ENCODE data around the gene CLSTN2.

The CLSTN2 gene

GRCh38 chr3:140088058-140088457, 153.1 kb downstream of the CLSTN2 start:
- no peaks in the 10 kb centered on the region for H3K36me3 ChIP-seq (replicated peaks in 1 of 2; ENCODE audit: control insufficient read depth in 2 of 2, insufficient read depth in 2 of 2, low read length in 2 of 2)
- no peak overlapping the region for H3K14ac ChIP-seq (ENCODE audit: low read length)
- WGBS, 2 donors (ENCODE audit: extremely low coverage in 2 of 2, insufficient read length in 2 of 2, insufficient replicate concordance in 1 of 2) = no CpG with 5 or more reads among the region's 3 CpGs
- H3K9ac ChIP-seq (ENCODE audit: low read depth, low read length, poor library complexity) = no peak overlapping the region
- no peak overlapping the region for H2AFZ ChIP-seq (ENCODE audit: low read length)
- DNase-seq (ENCODE audit: low spot score) = no peak
- no peaks in the 10 kb centered on the region for H3K79me1 ChIP-seq (ENCODE audit: low read depth, low read length)
- no peak overlapping the region for H2BK5ac ChIP-seq (ENCODE audit: low read length)
- no peak overlapping the region for H3K4me3 ChIP-seq (ENCODE audit: low read length in 2 of 2)
- no peak overlapping the region for H2BK12ac ChIP-seq (ENCODE audit: low read length)
- peaks cover 7 to 9% of the 10 kb centered on the region in 2 donors for H3K9me3 ChIP-seq (replicated peaks in 1 of 2; ENCODE audit: control insufficient read depth in 2 of 2, insufficient read depth in 1 of 2, low read depth in 1 of 2, low read length in 2 of 2)
- no peak overlapping the region for H4K91ac ChIP-seq (ENCODE audit: low read depth, low read length, poor library complexity)
- no peak overlapping the region for H2BK120ac ChIP-seq (ENCODE audit: low read depth, low read length)
- no peak overlapping the region for H2BK15ac ChIP-seq (ENCODE audit: low read length)
- no peak overlapping the region for H3K18ac ChIP-seq (ENCODE audit: low read length)
- no peak overlapping the region for H4K8ac ChIP-seq (ENCODE audit: low read depth, low read length)
- H3K4me2 ChIP-seq (ENCODE audit: insufficient read depth, low read length, poor library complexity, severe bottlenecking) = no peak overlapping the region
- H3K23ac ChIP-seq (ENCODE audit: low read depth, low read length, poor library complexity) = no peak overlapping the region
- H3K4me1 ChIP-seq (ENCODE audit: control insufficient read depth in 2 of 2, insufficient read depth in 1 of 2, low read depth in 1 of 2, low read length in 2 of 2) = no peaks in the 10 kb centered on the region
- H3K27me3 ChIP-seq (ENCODE audit: control insufficient read depth in 3 of 3, insufficient read depth in 3 of 3, low read depth in 1 of 3, low read length in 3 of 3) = no peaks in the 10 kb centered on the region
- no peak overlapping the region for H3K4ac ChIP-seq (ENCODE audit: low read length)
- H3K27ac ChIP-seq (replicated peaks; ENCODE audit: low read length) = no peak overlapping the region
- H2AK5ac ChIP-seq (ENCODE audit: low read depth, low read length) = no peak overlapping the region

GRCh38 chr3:140088513-140088912, 153.5 kb downstream of the CLSTN2 start:
- Histone ChIP-seq H3K23ac (ENCODE audit: low read depth, low read length, poor library complexity) (no peak overlapping the region), H3K18ac (ENCODE audit: low read length) (no peak overlapping the region), H3K4me1 (ENCODE audit: control insufficient read depth in 2 of 2, insufficient read depth in 1 of 2, low read depth in 1 of 2, low read length in 2 of 2) (no peaks in the 10 kb centered on the region), H2BK5ac (ENCODE audit: low read length) (no peak overlapping the region), H2BK12ac (ENCODE audit: low read length) (no peak overlapping the region), H4K91ac (ENCODE audit: low read depth, low read length, poor library complexity) (no peak overlapping the region), H2BK15ac (ENCODE audit: low read length) (no peak overlapping the region), H3K14ac (ENCODE audit: low read length) (no peak overlapping the region), H3K36me3 (replicated peaks in 1 of 2; ENCODE audit: control insufficient read depth in 2 of 2, insufficient read depth in 2 of 2, low read length in 2 of 2) (no peaks in the 10 kb centered on the region), H3K27ac (replicated peaks; ENCODE audit: low read length) (no peak overlapping the region), H2AK5ac (ENCODE audit: low read depth, low read length) (no peak overlapping the region), H4K8ac (ENCODE audit: low read depth, low read length) (no peak overlapping the region), H3K4me3 (ENCODE audit: low read length in 2 of 2) (no peak overlapping the region), H2BK120ac (ENCODE audit: low read depth, low read length) (no peak overlapping the region), H3K4me2 (ENCODE audit: insufficient read depth, low read length, poor library complexity, severe bottlenecking) (no peak overlapping the region), H3K79me1 (ENCODE audit: low read depth, low read length) (no peaks in the 10 kb centered on the region), H3K27me3 (ENCODE audit: control insufficient read depth in 3 of 3, insufficient read depth in 3 of 3, low read depth in 1 of 3, low read length in 3 of 3) (no peaks in the 10 kb centered on the region), H3K9ac (ENCODE audit: low read depth, low read length, poor library complexity) (no peak overlapping the region), H3K9me3 (replicated peaks in 1 of 2; ENCODE audit: control insufficient read depth in 2 of 2, insufficient read depth in 1 of 2, low read depth in 1 of 2, low read length in 2 of 2) (peaks cover 7 to 9% of the 10 kb centered on the region in 2 donors), H2AFZ (ENCODE audit: low read length) (no peak overlapping the region), H3K4ac (ENCODE audit: low read length) (no peak overlapping the region)
- WGBS, 2 donors (ENCODE audit: extremely low coverage in 2 of 2, insufficient read length in 2 of 2, insufficient replicate concordance in 1 of 2) = no CpG with 5 or more reads among the region's 2 CpGs
- DNase-seq (ENCODE audit: low spot score) = no peak

DNA sequence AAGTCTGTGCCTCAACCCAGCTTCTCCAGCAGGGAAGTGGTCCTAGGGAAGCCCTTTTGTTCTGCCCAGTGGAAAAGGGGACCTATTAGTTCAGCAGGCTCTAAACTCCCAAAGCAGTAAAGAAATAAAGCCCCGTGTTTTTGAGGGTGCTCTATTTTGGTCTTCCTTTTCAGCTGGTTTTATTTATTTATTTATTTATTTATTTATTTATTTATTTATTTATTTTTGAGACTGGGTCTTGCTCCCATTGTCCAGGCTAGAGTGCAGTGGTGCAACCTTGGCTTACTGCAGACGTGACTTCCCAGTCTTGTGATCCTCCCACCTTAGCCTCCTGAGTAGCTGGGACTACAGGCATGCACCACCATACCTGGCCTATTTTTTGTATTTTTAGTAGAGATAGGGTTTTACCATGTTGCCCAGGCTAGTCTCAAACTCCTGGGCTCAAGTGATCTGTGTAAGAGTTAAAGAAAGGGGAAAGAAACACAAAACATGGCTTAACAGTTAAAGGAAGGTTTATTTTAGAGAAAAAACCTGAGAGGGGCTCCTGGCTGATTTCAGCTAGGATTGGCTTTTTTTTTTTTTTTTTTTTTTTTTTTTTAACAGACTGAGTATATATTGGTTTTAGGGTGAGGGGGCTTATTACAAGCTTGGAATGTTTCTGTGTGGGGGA, 154.6 kb downstream of the CLSTN2 start:
- Histone ChIP-seq H3K18ac (ENCODE audit: low read length) (no peak overlapping the region), H2AK5ac (ENCODE audit: low read depth, low read length) (no peak overlapping the region), H3K23ac (ENCODE audit: low read depth, low read length, poor library complexity) (no peak overlapping the region), H3K9ac (ENCODE audit: low read depth, low read length, poor library complexity) (no peak overlapping the region), H3K36me3 (replicated peaks in 1 of 2; ENCODE audit: control insufficient read depth in 2 of 2, insufficient read depth in 2 of 2, low read length in 2 of 2) (no peaks in the 10 kb centered on the region), H4K8ac (ENCODE audit: low read depth, low read length) (no peak overlapping the region), H3K4me1 (ENCODE audit: control insufficient read depth in 2 of 2, insufficient read depth in 1 of 2, low read depth in 1 of 2, low read length in 2 of 2) (no peaks in the 10 kb centered on the region), H4K91ac (ENCODE audit: low read depth, low read length, poor library complexity) (no peak overlapping the region), H2BK120ac (ENCODE audit: low read depth, low read length) (no peak overlapping the region), H3K4me3 (ENCODE audit: low read length in 2 of 2) (no peak overlapping the region), H3K4me2 (ENCODE audit: insufficient read depth, low read length, poor library complexity, severe bottlenecking) (no peak overlapping the region), H3K4ac (ENCODE audit: low read length) (no peak overlapping the region), H3K27ac (replicated peaks; ENCODE audit: low read length) (no peak overlapping the region), H2AFZ (ENCODE audit: low read length) (no peak overlapping the region), H3K27me3 (ENCODE audit: control insufficient read depth in 3 of 3, insufficient read depth in 3 of 3, low read depth in 1 of 3, low read length in 3 of 3) (no peaks in the 10 kb centered on the region), H3K14ac (ENCODE audit: low read length) (no peak overlapping the region), H3K9me3 (replicated peaks in 1 of 2; ENCODE audit: control insufficient read depth in 2 of 2, insufficient read depth in 1 of 2, low read depth in 1 of 2, low read length in 2 of 2) (peaks cover 7 to 9% of the 10 kb centered on the region in 2 donors), H2BK5ac (ENCODE audit: low read length) (no peak overlapping the region), H2BK12ac (ENCODE audit: low read length) (no peak overlapping the region), H2BK15ac (ENCODE audit: low read length) (no peak overlapping the region), H3K79me1 (ENCODE audit: low read depth, low read length) (no peaks in the 10 kb centered on the region)
- no CpG with 5 or more reads among the region's 2 CpGs for WGBS, 2 donors (ENCODE audit: extremely low coverage in 2 of 2, insufficient read length in 2 of 2, insufficient replicate concordance in 1 of 2)
- DNase-seq (ENCODE audit: low spot score) = no peak

DNA sequence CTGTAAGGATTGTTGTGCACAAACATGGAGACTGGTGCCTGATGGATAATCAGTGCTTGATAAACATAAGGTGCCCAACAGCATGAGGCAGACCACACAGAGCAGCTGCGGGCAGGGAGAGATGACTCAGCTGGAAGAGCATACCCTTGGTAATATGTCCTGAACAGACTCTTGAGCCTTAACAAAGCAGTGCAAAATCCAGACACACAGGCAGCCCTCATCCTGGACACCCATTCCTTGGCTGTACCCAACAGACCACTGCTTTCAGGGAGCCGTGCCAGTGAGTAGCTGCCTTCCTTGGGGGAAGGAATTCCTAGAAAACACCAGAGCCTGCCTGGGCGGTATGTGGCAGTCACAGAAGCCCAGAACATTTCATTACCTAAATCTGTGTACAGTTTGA, 156.2 kb downstream of the CLSTN2 start:
- Histone ChIP-seq H3K14ac (ENCODE audit: low read length) (no peak overlapping the region), H3K36me3 (replicated peaks in 1 of 2; ENCODE audit: control insufficient read depth in 2 of 2, insufficient read depth in 2 of 2, low read length in 2 of 2) (no peaks in the 10 kb centered on the region), H2AK5ac (ENCODE audit: low read depth, low read length) (no peak overlapping the region), H2BK5ac (ENCODE audit: low read length) (no peak overlapping the region), H3K27me3 (ENCODE audit: control insufficient read depth in 3 of 3, insufficient read depth in 3 of 3, low read depth in 1 of 3, low read length in 3 of 3) (no peaks in the 10 kb centered on the region), H4K91ac (ENCODE audit: low read depth, low read length, poor library complexity) (no peak overlapping the region), H3K18ac (ENCODE audit: low read length) (no peak overlapping the region), H2BK120ac (ENCODE audit: low read depth, low read length) (no peak overlapping the region), H3K4me1 (ENCODE audit: control insufficient read depth in 2 of 2, insufficient read depth in 1 of 2, low read depth in 1 of 2, low read length in 2 of 2) (no peaks in the 10 kb centered on the region), H3K23ac (ENCODE audit: low read depth, low read length, poor library complexity) (no peak overlapping the region), H2BK12ac (ENCODE audit: low read length) (no peak overlapping the region), H2BK15ac (ENCODE audit: low read length) (no peak overlapping the region), H3K27ac (replicated peaks; ENCODE audit: low read length) (no peak overlapping the region), H3K4me2 (ENCODE audit: insufficient read depth, low read length, poor library complexity, severe bottlenecking) (no peak overlapping the region), H4K8ac (ENCODE audit: low read depth, low read length) (no peak overlapping the region), H3K4me3 (ENCODE audit: low read length in 2 of 2) (no peak overlapping the region), H3K9ac (ENCODE audit: low read depth, low read length, poor library complexity) (no peak overlapping the region), H2AFZ (ENCODE audit: low read length) (no peak overlapping the region), H3K4ac (ENCODE audit: low read length) (no peak overlapping the region), H3K9me3 (replicated peaks in 1 of 2; ENCODE audit: control insufficient read depth in 2 of 2, insufficient read depth in 1 of 2, low read depth in 1 of 2, low read length in 2 of 2) (peaks cover 7 to 9% of the 10 kb centered on the region in 2 donors), H3K79me1 (ENCODE audit: low read depth, low read length) (no peaks in the 10 kb centered on the region)
- DNase-seq (ENCODE audit: low spot score) = no peak
- WGBS, 2 donors (ENCODE audit: extremely low coverage in 2 of 2, insufficient read length in 2 of 2, insufficient replicate concordance in 1 of 2) = no CpG with 5 or more reads among the region's 3 CpGs

Measured in neuronal stem cell (in vitro differentiated cells).